ENCODE data around the gene AP3S2. TPM values are rescaled to one million over a fixed set of nuclear protein-coding genes. Genes with fewer than 3 reads are reported as not detected.
"Not testable (repeated sequence)": the region's sequence is repeated elsewhere in the genome, so short reads cannot be mapped to it uniquely, and the experiment has no call there.

AP3S2 gene
- total RNA-seq, 1 experiment from 2014 or later: 60.9 TPM

- DNase-seq (ENCODE audit: low spot score): no peak
These were observed 28.6 kb downstream of the AP3S2 start for GRCh38 chr15:89864958-89865739.

DNA sequence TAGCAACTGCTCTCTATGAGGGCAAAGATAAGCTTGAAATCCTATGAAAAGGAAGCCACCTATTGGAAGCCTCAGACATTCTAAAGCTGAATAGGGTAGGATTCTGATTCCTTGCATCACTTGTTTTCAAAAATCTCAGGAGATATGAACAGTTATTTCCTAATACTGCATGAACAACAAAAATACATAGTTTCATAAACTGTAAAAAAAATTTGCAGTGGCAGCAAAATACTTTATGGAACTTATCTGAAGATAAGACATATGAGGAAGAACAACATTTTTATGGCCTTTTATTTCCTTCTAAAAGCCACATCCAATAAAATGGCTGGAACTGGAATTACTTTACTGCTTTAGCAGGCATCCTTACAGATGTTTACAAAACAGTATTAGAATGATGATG, 29.9 kb downstream of the AP3S2 start:
- DNase-seq (ENCODE audit: low spot score): no peak

DNA sequence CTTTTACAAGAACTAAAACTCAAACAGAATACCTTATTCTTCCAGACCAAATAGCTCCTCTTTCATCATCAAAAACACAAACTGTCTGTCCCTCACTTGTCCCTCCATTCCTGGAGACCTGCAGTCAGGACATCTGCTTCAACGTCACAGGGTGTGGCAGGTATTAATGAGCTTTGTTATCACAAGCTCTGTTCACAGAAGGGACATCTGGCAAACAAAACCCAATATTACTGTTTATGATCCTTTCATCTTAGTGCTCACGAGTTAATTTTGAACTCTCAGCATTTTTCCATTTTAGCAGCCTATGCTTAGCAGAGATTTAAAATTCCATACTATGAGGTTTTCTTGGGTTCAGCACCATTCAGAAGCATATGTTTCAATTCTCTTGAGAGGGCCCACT, 32.9 kb downstream of the AP3S2 start:
- no peak for DNase-seq (ENCODE audit: low spot score)

GRCh38 chr15:89860431-89860830, 33.4 kb downstream of the AP3S2 start:
- no peak for DNase-seq (ENCODE audit: low spot score)

DNA sequence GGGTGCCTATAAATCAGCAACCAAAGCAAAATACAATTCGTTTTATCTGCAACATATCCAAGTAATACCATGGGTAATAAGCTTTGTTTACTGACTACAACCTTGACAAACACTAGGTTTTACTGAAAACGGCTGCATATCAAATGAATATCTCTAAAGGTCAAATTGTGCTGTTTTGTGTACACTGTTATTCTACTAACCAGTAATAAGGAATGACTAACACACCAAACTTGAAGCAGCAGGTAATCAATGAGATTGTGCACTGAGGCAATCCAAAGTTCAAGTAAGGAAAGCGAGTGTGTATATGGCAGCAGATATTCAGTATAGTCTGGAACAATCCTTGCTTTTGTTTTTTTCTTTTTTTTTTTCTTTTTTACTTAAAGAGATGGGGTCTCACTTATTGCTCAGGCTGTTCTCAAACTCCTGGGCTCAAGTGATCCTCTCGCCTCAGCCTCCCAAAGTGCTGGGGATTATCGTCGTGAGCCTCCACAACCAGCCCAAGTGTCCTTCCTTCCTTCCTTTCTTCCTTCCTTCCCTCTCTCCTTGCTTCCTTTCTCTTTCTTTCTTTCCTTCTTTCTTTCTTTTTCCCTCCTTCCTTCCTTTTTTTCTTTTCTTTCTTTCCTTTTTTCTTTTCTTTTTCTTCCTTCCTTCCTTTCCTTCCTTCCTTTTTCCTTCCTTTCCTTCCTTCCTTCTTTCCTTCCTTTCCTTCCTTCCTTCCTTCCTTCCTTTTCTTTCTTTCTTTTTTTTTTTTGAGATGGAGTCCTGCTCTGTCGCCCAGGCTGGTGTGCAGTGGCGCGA, 34.9 kb downstream of the AP3S2 start:
- DNase-seq (ENCODE audit: low spot score): no peak

DNA sequence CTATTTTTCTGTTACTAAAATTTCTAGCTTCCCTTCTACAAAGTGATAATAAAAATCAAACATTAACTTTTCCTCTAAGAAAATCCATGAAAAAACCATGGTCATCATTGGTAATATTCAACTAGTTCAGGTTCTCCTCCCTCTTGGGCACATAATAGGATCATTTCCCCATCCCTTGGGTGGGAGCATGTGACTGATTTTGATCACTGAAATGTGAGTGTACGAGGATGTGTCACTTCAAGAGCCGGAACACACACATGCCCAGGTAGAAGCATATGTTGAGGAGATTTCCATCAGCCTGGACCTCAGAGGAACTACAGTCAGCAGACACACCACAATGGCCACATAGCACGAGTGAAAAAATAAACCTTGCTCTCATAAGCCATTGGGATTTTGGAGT, 36.1 kb downstream of the AP3S2 start:
- DNase-seq (ENCODE audit: low spot score): no peak

DNA sequence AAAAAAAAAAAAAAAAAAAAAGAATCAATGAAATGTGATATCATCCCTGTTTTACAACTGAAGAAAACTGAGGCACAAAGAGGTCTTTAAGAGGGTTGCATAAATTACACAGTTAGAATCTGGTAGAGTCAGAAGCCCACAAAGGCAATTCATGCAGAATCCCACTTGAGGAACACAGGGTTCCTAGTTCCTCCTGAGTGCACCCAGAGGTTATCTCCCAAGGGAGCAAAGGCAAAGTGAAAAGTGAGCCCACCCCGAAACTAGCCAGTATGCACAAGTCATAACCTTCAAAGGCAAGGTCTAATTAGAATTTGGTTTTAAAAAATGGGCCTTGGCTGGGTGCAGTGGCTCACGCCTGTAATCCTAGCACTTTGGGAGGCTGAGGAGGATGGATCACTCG, 37.8 kb downstream of the AP3S2 start:
- no peak for DNase-seq (ENCODE audit: low spot score)

DNA sequence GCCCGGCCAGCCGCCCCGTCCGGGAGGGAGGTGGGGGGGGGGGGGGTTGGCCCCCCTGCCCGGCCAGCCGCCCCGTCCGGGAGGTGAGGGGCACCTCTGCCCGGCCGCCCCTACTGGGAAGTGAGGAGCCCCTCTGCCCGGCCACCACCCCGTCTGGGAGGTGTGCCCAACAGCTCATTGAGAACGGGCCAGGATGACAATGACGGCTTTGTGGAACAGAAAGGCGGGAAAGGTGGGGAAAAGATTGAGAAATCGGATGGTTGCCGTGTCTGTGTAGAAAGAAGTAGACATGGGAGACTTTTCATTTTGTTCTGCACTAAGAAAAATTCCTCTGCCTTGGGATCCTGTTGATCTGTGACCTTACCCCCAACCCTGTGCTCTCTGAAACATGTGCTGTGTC, 38.9 kb downstream of the AP3S2 start:
- DNase-seq (ENCODE audit: low spot score): not testable (repeated sequence)

GRCh38 chr15:89852342-89852995, 41.3 kb downstream of the AP3S2 start:
- DNase-seq (ENCODE audit: low spot score): no peak

- no peak for DNase-seq (ENCODE audit: low spot score)
These were observed 42.0 kb downstream of the AP3S2 start for GRCh38 chr15:89851673-89852341.

GRCh38 chr15:89848970-89849292, 44.9 kb downstream of the AP3S2 start:
- no peak for DNase-seq (ENCODE audit: low spot score)

DNA sequence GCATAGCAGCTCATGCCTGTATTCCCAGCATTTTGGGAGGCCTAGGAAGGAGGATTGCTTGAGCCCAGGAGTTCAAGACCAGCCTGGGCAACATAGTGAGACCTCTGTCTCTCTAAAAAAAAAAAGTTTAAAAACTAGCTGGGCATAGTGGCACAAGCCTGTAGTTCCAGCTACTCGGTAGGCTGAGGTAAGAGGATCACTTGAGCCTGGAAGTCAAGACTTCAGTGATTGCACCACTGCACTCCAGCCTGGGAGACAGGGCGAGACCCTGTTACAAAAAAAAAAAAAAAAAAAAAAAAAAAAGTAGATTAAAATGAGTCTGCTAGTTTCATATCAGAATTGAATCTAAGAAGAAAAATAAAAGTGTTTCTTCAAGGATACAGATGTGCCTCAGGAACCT, 46.7 kb downstream of the AP3S2 start:
- no peak for DNase-seq (ENCODE audit: low spot score)

GRCh38 chr15:89845305-89845893, 48.4 kb downstream of the AP3S2 start:
- peak; percentile 71 for DNase-seq (ENCODE audit: low spot score)

DNA sequence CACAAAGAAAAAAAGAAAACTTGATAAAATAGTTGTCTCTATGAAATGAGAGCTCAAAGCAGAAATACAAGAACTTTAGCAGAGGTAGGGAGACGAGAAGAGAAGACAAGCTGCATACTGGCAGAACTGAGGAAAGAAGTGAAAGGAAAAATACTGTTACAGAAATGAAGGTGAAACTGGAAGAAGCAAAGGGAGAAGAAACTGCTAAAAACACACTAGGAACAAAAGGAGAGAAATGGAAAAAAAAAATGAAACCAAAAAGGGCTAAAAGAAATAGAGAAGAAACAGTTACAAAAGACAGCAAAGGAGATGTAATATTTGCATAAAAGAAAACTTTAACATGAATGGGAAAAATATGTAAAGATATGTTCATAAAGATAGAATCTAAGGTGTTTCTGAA, 51.8 kb downstream of the AP3S2 start:
- no peak for DNase-seq (ENCODE audit: low spot score)

DNA sequence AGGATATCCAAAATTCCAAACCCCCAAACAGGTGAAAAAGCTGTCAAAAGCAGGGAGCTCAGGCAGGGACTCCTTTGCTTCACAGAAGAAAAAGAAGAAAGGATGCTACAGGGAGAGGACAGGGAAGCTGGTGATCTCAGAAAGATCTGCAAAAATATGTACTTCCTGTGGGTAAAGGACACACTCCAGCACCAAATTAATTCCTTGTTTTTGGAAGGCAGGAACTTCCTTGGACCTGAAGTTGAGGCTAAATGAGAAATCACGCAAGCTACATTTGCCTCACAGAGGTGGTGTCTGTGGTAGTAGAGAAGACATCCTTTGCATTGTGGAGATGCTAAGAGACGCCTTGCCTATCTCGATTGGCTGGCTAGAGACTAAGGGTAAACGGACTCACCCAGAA, 52.5 kb downstream of the AP3S2 start:
- no peak for DNase-seq (ENCODE audit: low spot score)

- DNase-seq (ENCODE audit: low spot score): no peak
These were observed 54.5 kb downstream of the AP3S2 start for GRCh38 chr15:89839167-89839810.

DNA sequence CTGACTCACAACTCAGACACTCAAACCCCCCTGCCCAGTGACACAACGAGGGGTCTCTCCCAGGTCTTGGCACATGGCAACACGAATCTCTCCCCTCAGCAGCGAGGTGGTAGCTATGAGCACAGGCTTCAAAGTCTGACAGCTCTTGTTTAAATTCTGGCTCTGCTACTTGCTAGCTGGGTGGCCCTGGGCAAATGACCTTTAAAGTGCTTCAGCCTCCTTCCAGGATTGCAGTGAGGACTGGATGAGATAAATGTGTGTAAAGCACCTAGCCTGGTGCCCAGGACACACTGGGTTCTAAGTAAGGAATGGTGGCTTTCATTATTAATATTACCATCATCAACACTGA, 56.0 kb downstream of the AP3S2 start:
- no peak for DNase-seq (ENCODE audit: low spot score)

- peak; percentile 38 for DNase-seq (ENCODE audit: low spot score)
These were observed 56.5 kb downstream of the AP3S2 start for GRCh38 chr15:89837134-89837829.

- DNase-seq (ENCODE audit: low spot score): peak; percentile 91
These were observed 57.3 kb downstream of the AP3S2 start for GRCh38 chr15:89836267-89837133.

- no peak for DNase-seq (ENCODE audit: low spot score)
These were observed 58.6 kb downstream of the AP3S2 start for GRCh38 chr15:89835176-89835564.

All from H4 (cell line).